GM12875 (cell line): ENCODE data around the gene FLT1.
A peak's percentile ranks its signal among the peaks of the same experiment; 100 is the strongest.

Experiments
- H3K4me3 ChIP-seq: one replicate; pipeline ENCODE4 v1.5.1; 2011; ENCODE audit warnings: low read depth, low read length, control low read depth
- CTCF ChIP-seq: IDR thresholded peaks from 2 replicates; pipeline ENCODE4 v1.5.1; 2011; ENCODE audit warnings: low read depth, mild to moderate bottlenecking, control low read depth, inconsistent platforms, low read length, moderate library complexity, borderline replicate concordance; ENCODE audit not compliant: insufficient read depth

FLT1 gene

GRCh38 chr13:28318496-28318895 lies 176.4 kb downstream of the FLT1 start:
- no peak overlapping the region for H3K4me3 ChIP-seq
- TF ChIP-seq CTCF: no peak

- TF ChIP-seq CTCF: no peak
- no peak overlapping the region for H3K4me3 ChIP-seq
Measured at GRCh38 chr13:28316836-28317235, 178.1 kb downstream of the FLT1 start.

- H3K4me3 ChIP-seq: no peak overlapping the region
- no peak for TF ChIP-seq CTCF
Measured at GRCh38 chr13:28316129-28316528, 178.8 kb downstream of the FLT1 start.

- no peak overlapping the region for H3K4me3 ChIP-seq
- no peak for TF ChIP-seq CTCF
Measured at GRCh38 chr13:28314879-28315278, 180.0 kb downstream of the FLT1 start.

GRCh38 chr13:28313579-28313978 lies 181.3 kb downstream of the FLT1 start:
- no peak overlapping the region for H3K4me3 ChIP-seq
- TF ChIP-seq CTCF: 0 out of 2 replicates have a peak, but pooled peaks have one; percentile 9

- no peak for TF ChIP-seq CTCF
- H3K4me3 ChIP-seq: no peak overlapping the region
Measured at GRCh38 chr13:28306325-28306724, 188.6 kb downstream of the FLT1 start.

GRCh38 chr13:28301839-28302238 lies 193.1 kb downstream of the FLT1 start:
- H3K4me3 ChIP-seq: no peak overlapping the region
- TF ChIP-seq CTCF: no peak
